ENCODE results near the gene SLC6A6. TPM values are rescaled to one million over a fixed set of nuclear protein-coding genes. Genes with fewer than 3 reads are reported as not detected.

Gene SLC6A6
- total RNA-seq, result 37.5 TPM

DNA sequence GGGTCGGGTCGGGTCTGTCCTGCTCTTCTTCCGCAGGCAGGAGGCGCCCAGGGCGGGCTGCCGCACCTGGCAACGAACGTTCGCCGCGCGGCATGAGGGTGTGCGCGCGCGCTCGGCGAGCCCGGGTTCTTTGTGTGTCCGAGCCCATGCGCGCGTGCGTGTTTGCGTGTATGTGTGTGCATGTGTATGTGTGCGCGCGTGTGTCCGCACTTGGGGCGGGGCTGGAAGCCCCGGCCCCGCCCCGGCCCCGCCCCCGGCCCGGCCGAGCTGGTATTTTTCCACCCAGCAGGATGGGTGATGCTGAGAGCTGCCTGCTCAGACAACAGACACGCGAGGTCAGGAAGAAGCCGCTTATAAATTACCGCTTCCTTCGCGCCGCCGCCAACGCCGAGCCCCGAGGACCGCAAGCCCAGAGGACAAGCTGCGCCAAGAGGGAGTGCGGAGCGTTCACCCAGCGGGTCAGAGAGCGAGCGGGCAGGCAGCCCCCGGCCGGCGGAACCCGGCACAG is at the start of gene SLC6A6:
SLC6A6 (plus strand) TSS at position 303 of the 508 bp plus-strand sequence. CDS start 41,029 bp downstream, outside the sequence.
- ATAC-seq (peak; percentile 89), DNase-seq (ENCODE audit: low spot score) (peak; percentile 93)
- intact Hi-C loops (cut with DNase I), result no loop called here

DNA sequence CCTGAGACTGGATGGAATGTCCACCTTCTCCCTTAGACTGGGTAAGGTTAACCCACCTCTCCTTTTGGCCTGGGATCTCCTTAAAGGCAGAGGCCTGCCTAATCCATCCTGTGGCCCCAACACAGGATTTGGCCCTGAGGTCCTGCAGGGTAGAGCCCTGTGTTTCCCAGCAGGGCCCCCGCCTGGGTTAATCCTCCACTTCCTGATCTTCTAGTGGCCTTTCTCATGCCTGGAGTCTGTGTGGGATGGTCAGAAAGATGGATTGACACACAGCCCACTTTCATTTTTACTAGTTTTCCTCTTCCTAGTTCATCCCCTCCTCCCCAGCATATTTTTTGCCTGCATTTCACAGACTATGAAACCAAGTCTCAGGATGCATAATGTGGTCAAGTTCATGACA is 48.9 kb upstream of the SLC6A6 start:
- DNase-seq (ENCODE audit: low spot score) (no peak), ATAC-seq (no peak)
- intact Hi-C loops (cut with DNase I), result loop anchor here (10.0 kb wide), 1 partner anchor 269 kb away; no protein-coding TSS in a partner anchor

DNA sequence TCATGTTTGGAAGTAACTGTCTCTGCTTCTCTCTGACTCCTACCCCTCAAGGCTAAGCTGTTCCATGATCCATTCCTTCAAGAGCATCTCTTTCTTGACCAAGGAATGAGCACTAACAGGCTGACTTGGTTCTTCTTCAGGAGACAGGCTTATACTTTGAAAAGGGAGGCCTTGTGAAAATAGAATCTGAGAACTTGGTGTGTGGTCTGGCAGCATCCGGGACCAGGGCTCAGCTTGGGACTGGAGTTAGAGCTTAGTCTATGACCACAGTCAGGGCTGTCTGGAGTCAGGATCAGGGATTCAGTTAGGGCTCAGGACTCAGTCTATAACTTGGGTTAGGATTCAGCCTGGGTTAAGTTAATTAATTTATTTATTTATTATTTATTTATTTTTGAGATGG is 44.9 kb upstream of the SLC6A6 start:
- intact Hi-C loops (cut with DNase I), result loop anchor here (10.0 kb wide), 1 partner anchor 273 kb away; no protein-coding TSS in a partner anchor
- DNase-seq (ENCODE audit: low spot score) (no peak), ATAC-seq (no peak)

DNA sequence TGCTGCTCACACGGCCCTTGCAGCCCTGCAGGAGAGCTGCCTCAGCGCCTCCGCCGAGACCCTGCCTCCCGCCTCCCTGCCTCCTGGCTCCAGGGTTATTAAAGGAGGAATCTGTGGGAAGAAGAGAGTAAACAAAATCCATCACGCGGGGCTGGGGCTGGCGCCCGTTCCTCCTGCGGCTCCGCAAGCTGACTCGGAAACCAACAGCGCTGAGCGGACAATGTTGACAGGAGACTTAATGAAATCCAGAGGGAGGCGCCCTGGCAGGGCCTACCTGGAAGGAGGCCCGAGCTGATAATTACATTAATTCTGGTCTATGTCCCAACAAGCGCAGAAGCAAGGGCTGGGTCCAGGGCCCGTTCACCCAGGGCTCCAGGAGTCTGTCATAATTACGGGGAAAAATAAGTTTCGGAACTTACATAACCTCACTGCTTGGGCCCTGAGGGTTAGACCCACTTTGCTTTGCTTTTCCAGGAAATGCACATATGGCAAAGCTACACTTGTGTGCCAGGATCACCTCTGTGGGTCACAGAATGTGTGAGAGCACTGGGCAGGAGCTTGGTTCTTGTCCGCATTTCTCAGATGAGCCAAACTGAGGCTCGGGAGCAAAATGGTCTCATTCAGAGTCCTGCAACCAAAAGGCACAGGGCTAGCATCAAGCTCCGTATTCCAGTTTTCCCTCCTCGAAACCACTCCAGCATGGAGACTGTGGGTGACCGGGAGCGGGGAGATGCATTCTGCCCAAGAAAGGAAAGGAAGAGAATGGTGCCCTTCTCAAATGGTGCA is 43.8 kb upstream of the SLC6A6 start:
- DNase-seq (ENCODE audit: low spot score) (peak; percentile 78), ATAC-seq (peak; percentile 83)
- intact Hi-C loops (cut with DNase I), result loop anchor here (10.0 kb wide), 1 partner anchor 274 kb away; no protein-coding TSS in a partner anchor

DNA sequence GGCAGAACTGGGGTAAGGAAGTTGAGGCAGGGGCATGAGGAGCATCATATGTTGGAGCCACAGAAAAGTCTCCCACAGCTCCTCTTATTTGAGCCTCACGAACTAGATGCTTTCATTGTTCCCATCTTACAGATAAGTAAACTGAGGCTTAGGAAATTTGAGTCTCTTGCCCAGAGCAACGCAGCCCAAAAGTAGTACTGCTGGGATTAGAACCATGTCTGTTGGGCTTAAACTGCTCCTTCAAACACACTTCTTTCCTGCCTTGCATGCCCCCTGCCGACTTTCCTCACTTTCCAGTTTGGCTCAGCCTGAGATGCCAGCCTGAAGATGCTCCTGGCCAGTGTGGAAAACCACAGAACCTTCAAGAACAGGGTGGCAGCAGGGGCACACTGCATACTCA is 43.1 kb upstream of the SLC6A6 start:
- ATAC-seq (no peak), DNase-seq (ENCODE audit: low spot score) (no peak)
- intact Hi-C loops (cut with DNase I), result loop anchor here (10.0 kb wide), 1 partner anchor 275 kb away; no protein-coding TSS in a partner anchor

DNA sequence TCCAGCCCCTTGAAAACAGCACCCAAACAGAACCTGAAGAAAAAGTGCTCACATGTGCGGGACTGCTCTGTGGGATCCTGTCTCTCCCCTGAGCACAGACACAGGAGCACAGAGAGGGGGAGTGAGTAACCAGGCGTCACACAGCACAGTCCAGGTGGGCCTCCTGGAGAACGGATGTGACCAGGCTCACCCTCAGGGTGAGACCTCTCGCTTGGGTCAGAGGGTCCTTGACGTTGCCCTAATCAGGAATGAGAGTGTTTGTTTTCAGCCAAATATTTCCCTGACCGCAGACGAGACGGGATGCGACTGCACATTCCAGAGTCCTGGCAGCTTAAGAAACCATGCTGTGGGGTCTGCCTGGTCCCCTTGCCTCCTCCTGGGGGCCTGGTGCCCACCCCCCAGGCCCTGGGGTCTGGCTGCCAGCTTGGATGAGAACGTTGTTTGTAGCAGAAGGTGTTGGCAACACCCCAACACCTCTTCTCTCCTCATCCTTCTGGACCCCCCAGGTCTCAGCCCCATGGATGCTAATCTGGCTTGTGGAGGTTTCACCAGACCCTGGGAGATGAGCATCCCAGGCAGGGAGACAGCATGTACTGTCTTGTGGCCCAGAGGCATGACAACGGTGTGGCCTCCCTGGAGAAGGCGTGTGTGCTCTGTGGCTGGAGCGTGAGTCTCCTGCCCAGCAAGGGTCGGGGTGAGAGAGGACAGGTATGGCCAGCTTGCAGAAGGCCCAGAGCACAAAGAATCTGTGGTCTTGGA is 42.1 kb upstream of the SLC6A6 start:
- DNase-seq (ENCODE audit: low spot score) (no peak), ATAC-seq (peak; percentile 27)
- intact Hi-C loops (cut with DNase I), result no loop called here

DNA sequence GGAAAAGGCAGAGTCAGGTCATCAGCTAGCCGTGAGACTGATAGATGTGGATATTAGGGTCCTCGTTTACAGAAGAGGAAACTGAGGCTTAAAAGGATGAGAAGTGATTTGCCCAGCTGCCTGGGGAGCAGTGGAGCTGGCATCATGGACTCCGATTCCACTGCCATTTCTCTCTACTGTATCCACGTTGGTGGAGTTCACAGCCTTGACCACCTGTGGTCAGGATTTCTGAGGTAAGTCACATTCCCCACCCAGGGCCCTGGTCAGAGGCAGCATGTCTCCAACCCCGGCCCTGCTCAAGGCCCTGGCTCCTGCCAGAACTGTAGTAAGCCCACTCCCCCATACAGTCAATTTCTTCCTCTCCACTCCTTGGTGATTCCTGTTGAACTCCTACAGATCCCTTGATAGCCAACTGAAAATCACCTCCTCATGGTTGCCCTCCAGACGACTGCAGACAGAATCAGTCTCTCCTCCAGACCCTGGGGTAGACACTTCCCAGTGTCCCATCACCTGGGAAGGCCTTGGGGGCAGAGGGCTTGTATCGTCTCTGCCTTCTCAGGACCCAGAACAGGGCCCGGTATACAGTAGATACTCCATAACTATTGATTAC is 41.2 kb upstream of the SLC6A6 start:
- no peak for DNase-seq (ENCODE audit: low spot score)
- intact Hi-C loops (cut with DNase I), result no loop called here
- ATAC-seq, result no peak

DNA sequence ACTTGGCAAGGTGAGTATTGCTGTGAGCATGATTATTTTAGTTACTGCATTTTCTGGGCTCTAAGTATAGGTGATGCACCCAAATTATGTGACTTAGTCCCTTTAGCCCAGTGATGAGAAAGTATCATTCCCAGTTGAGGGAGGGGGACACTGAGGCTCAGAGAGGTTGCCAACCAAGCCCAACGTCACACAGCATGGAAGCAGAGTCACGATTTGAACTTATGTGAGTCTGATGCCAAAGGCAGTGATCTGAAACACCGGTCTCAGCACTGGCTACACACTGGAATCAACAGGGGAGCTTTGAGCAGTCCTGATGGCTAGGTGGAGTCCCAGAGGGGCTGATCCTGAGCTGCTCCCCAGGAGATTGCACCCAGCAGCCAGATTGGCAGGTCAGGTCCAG is 39.5 kb upstream of the SLC6A6 start:
- intact Hi-C loops (cut with DNase I), result no loop called here
- ATAC-seq, result no peak
- no peak for DNase-seq (ENCODE audit: low spot score)

DNA sequence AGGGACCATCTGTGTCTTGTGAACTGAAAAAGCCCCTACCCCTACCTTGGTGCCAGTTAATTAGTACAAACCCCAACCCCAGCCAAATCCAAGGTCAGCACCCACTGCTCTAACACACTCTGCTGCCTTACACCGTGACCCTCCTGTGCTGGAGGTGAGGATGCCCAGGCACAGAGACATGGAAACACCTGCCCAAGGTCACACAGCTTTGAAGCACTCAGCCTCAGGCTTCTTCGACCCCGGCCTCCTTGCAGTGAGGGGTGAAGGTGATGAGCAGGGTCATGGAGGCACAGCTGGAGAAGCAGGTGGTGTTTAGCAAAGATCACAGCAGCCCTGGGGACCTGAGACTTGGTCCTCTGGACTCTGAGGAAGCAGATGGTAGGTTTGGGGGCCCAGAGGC is 39.0 kb upstream of the SLC6A6 start:
- intact Hi-C loops (cut with DNase I), result no loop called here
- ATAC-seq (no peak), DNase-seq (ENCODE audit: low spot score) (no peak)

DNA sequence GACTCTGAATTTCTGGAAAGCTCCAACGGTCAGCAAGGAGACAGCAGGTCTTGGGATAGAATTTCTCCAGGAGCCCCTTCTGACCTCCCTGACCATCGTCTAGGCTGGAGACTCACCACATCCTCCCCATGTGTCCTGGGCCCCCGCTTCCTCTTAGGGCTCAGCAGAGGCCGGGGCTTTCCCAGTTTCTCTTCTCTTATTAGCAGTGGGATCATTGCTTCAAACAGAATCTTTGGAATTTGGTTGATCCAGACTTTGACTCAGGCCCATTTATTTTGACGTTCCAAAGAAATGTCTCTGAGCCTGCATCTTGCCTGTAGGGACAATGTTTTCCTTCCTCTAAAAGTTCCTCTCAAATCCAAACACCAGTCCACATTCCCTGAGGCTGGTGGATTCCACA is 38.4 kb upstream of the SLC6A6 start:
- DNase-seq (ENCODE audit: low spot score), result no peak

DNA sequence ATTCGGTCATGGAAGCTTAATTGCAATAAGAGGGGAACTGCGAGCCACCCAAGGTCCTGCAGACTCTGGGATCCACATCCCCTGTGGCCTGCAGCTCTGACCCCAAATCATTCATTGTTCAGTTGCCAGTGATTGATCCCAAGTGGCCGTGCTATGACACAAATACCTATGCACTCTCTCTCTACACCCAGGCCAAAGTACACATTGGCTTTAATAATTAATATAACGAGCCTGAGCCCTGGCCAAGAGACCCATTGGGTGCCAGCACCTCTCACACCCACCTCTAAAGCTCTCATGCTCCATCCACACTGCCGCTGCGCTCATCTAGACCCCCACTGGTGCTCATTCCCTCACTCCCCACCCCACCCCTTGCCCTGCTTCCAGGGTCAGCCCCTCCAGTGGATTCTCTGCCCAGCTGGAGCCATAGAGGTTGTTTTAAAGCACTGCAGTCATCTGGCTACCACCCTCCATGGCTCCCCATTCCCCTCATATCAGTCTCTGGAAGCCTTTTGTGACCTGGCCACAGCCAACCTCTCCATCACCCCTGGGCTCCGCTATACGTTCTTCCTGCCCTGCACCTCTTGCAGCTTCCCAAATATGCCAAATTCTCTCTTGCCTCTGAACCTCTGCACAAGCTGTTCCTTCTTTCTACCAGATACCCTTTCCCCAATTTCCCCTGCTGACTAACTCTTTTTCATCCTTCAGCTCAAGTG is 37.7 kb upstream of the SLC6A6 start:
- no peak for ATAC-seq
- DNase-seq (ENCODE audit: low spot score), result no peak
- intact Hi-C loops (cut with DNase I), result no loop called here

More for the DNA sequence above, 38.4 kb upstream of the SLC6A6 start:
- no peak for ATAC-seq
- intact Hi-C loops (cut with DNase I), result no loop called here

DNA sequence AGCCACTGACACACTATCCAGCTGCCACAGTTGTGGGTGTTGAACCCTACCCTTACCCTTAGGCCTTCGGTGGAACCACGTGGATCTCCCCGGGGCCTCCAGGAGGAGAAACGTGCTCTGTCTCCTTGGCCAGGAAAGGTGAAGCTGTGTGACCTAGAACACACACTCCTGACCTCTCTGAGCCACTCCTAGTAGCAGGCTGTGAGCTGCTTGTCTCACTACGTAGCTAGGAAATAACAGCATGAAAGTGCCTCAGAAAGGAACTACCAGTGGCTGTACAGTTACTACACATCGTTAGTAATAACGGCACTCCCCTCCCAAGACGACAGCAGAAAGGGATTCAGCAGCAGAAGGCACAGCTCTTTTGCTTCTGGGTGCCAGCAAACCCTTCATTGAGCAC is 36.2 kb upstream of the SLC6A6 start:
- DNase-seq (ENCODE audit: low spot score) (no peak), ATAC-seq (peak; percentile 78)
- intact Hi-C loops (cut with DNase I), result no loop called here

DNA sequence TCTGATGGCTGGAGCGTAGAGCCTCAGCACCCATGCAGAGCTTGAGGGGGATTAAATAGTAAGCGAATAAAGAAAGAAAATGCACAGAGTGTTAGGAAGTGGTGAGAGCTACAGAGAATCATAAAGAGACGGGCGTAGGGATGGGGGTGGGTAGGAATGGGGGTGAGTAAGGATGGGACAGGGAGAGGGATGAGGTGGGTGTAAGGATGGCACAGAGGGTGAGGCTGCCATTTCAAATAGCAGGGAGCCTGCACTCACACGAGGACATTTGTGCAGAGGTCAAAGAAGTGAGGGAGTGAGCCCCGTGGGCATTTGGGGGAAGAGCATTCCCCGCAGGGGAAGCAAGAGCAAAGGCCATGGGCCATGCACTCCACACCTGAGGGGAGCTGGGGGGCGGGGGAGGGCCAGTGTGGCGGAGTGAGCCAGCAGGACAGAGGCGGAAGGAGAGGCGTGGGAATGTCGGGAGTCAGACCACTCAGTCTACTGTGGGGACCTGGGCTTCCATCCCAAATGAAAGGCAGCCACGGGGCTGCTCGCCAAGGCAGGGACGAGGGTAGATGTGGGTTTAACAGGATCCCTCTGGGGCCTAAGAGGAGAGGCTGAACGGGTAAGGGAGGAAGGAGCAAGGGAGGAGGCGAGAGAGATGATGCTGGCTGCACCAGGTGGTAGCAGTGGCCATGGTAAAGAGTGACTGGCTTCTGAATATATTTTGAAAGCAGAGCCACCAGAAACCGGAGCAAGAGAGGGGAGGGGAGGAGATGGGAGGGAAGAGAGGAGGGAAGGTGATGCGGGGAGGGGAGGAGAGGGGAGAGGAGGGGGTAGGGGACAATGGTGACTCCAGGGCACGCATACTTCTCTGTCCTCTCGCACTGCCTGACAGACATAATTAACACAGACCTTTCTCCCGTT is 35.2 kb upstream of the SLC6A6 start:
- intact Hi-C loops (cut with DNase I), result no loop called here
- no peak for DNase-seq (ENCODE audit: low spot score)

DNA sequence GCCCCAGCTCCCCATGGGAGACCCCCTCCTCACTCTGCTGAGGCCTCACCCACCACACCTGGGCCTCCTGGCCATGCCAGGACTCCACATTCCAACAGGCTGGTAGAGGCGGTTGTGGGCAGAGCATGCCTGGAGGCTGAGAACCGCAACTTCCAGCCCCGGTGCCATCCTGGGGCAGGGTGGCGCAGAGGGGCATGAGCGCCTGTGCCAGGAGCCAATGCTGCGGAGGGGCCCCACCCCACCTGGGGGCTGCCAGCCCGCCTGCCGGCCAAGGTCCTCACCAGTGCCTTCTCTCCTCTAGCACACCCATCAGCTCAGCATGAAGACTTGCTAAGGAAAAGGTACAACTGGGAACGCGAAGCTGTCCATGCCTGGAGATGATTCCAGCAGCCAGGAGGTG is 34.3 kb upstream of the SLC6A6 start:
- ATAC-seq, result no peak
- intact Hi-C loops (cut with DNase I), result no loop called here
- DNase-seq (ENCODE audit: low spot score), result no peak

More for the DNA sequence above, 35.2 kb upstream of the SLC6A6 start:
- no peak for ATAC-seq

DNA sequence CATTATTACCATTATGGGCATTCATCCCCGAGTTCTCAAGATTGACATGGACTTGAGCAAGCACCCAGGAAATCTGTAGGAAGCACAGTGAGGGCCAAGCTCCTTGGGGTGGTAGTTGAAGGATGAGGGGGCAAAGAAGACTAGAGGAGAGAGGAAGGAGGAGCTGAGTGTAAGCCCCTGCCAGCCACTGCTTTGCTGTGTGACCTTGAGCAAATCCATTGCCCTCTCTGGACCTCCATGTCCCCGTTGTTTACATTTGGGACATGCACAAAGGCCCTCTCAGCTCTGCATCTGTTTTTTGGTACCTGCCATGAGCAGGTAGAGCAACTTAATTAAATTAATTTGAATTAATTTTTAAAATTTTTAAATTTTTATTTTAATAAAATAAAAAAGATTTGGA is 33.5 kb upstream of the SLC6A6 start:
- ATAC-seq (no peak), DNase-seq (ENCODE audit: low spot score) (no peak)
- intact Hi-C loops (cut with DNase I), result no loop called here

DNA sequence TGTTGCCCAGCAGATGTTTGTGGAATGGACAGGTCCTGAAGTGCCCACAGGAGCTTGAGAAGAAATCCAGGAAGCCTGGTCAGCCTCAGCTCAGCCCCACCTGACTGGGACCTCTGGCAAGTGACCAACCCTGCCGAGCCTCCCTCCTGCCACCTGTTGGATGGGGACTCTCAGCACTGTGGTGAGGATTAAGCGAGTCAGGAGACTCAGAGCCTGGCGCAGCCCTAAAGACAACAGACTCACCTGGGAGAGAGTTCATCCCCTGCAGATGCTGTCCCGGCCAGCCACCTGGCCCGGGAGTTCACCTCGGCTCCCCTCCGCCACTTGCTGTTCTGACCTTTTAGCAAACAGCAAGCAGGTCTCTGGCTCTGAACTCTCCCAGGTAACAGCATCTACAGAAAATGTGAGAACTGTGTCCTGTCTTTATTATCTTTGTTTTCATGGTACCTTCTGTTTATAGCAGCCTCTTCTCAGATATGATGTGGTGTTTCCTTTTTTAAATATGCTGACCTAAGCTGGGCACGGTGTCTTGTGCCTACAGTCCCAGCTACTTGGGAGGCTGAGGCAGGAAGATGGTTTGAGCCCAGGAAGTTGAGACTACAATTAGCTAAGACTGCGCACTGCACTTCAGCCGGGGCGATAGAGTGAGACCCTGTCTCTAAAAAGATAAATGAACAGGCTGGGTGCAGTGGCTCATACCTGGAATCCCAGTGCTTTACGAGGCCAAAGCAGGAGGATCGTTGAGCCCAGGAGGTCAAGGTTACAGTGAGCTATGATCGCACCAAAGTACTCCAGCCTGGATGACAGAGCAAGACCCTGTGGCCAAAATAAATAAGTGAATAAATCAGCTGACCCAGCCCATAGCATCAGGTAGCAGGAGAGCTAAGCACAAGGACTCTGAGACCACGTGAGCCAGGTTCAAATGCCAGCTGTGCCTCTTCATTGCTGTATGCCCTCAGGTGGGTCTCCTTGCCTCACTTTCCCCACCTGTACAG is 32.4 kb upstream of the SLC6A6 start:
- intact Hi-C loops (cut with DNase I), result no loop called here
- ATAC-seq (no peak), DNase-seq (ENCODE audit: low spot score) (no peak)

Measured in sciatic nerve (tissue), 2 donors.